ENCODE measurements around the gene TINCR. TPM values are rescaled to one million over a fixed set of nuclear protein-coding genes. Genes with fewer than 3 reads are reported as not detected.
A peak's percentile ranks its signal among the peaks of the same experiment; 100 is the strongest.

The TINCR gene
- total RNA-seq, 1 donor from 2014 or later, result 2.5 TPM

DNA sequence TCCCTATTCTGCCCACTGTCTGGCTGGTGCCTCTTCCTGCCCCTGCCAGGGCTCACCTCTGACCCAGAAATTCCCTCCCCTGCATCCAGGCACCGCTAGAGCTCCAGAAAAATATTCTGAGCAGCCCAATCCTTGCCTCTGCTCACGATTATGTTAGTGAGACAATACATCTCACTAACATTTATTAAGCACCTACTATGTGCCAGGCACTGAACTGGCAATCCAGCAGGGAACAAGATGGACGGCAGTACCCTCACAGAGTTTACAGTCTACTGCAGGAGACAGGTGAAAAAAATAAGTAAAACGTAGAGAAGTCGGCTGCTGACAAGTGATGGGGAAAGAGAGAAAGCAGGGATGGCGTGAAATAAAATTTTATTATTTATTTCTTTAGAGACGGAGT is 5.5 kb downstream of the TINCR start:
- H3K4me3 Mint-ChIP-seq, result no peak overlapping the region
- H3K4me1 Mint-ChIP-seq, result peaks cover 8% of the 10 kb centered on the region
- H3K9me3 Mint-ChIP-seq, result peaks cover 5% of the 10 kb centered on the region
- no peak overlapping the region for H3K27ac Mint-ChIP-seq
- peaks cover 13% of the 10 kb centered on the region for H3K27me3 Mint-ChIP-seq (ENCODE audit: low read depth)
- TF ChIP-seq, protein P1, sequence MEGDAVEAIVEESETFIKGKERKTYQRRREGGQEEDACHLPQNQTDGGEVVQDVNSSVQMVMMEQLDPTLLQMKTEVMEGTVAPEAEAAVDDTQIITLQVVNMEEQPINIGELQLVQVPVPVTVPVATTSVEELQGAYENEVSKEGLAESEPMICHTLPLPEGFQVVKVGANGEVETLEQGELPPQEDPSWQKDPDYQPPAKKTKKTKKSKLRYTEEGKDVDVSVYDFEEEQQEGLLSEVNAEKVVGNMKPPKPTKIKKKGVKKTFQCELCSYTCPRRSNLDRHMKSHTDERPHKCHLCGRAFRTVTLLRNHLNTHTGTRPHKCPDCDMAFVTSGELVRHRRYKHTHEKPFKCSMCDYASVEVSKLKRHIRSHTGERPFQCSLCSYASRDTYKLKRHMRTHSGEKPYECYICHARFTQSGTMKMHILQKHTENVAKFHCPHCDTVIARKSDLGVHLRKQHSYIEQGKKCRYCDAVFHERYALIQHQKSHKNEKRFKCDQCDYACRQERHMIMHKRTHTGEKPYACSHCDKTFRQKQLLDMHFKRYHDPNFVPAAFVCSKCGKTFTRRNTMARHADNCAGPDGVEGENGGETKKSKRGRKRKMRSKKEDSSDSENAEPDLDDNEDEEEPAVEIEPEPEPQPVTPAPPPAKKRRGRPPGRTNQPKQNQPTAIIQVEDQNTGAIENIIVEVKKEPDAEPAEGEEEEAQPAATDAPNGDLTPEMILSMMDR (IDR thresholded peaks at IDR 0.05; ENCODE audit: unreplicated experiment), result no peak
- H3K36me3 Mint-ChIP-seq, result no peaks in the 10 kb centered on the region
- no peak for DNase-seq (ENCODE audit: low spot score in 2 of 2, unreplicated experiment in 2 of 2)

DNA sequence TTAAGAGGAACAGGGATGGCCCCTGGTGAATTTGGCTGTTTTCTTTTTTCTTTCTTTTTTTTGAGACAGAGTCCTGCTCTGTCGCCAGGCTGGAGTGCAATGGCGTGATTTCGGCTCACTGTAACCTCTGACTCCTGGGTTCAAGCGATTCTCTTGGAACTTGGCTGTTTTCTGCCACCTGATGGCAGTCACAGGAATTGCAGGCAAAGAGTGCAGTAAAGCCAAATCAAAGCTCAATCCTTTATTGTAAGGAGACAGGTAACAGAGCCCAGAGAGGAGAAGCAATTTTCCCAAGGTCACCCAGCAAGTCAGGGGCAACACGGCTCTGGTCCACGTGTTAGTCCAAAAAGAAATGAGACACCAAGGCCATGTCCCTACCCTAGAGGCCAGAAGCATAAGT is 6.2 kb downstream of the TINCR start:
- Mint-ChIP-seq H3K27me3 (ENCODE audit: low read depth) (peaks cover 13% of the 10 kb centered on the region), H3K4me1 (peaks cover 8% of the 10 kb centered on the region), H3K9me3 (peaks cover 5% of the 10 kb centered on the region), H3K4me3 (no peak overlapping the region), H3K27ac (no peak overlapping the region), H3K36me3 (no peaks in the 10 kb centered on the region)
- no peak for DNase-seq (ENCODE audit: low spot score in 2 of 2, unreplicated experiment in 2 of 2)
- TF ChIP-seq, protein P1 (IDR thresholded peaks at IDR 0.05; ENCODE audit: unreplicated experiment), result peak; percentile 68

- peaks cover 5% of the 10 kb centered on the region for H3K9me3 Mint-ChIP-seq
- H3K27me3 Mint-ChIP-seq (ENCODE audit: low read depth), result peaks cover 13% of the 10 kb centered on the region
- no peak overlapping the region for H3K27ac Mint-ChIP-seq
- H3K4me3 Mint-ChIP-seq, result no peak overlapping the region
- TF ChIP-seq, protein P1 (IDR thresholded peaks at IDR 0.05; ENCODE audit: unreplicated experiment), result no peak
- H3K36me3 Mint-ChIP-seq, result no peaks in the 10 kb centered on the region
- peaks cover 8% of the 10 kb centered on the region for H3K4me1 Mint-ChIP-seq
- no peak for DNase-seq (ENCODE audit: low spot score in 2 of 2, unreplicated experiment in 2 of 2)
Observed at GRCh38 chr19:5560156-5560555, 7.6 kb downstream of the TINCR start.

GRCh38 chr19:5559804-5560133 is 8.0 kb downstream of the TINCR start:
- peaks cover 13% of the 10 kb centered on the region for H3K27me3 Mint-ChIP-seq (ENCODE audit: low read depth)
- TF ChIP-seq, protein P1 (IDR thresholded peaks at IDR 0.05; ENCODE audit: unreplicated experiment), result no peak

DNA sequence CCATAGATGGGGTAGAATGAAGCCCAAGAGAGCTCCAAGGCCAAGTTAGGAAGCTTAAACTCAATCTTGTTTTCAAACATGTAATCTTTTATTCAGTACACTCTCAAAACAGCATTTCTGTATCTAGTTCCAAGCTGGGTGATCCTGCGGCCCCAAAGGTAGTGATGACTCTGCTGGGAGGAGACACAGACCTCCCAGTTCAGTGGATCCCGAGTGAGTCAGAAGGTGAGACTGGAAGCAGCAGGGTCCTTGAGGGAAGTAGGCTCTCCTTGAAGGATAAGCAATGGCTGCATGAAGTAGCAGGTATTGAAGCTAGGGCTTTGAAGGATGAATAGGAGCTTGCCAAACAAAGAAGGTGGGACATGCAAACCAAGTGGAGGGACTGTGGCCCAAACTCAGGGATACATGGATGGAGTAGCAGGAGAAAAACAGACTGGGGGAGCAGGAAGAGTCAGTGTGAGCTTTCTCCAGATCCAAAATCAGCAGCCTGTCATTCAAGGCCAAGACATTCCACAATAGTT is 9.6 kb downstream of the TINCR start:
- TF ChIP-seq, protein P1 (IDR thresholded peaks at IDR 0.05; ENCODE audit: unreplicated experiment), result no peak
- peaks cover 5% of the 10 kb centered on the region for H3K9me3 Mint-ChIP-seq
- H3K4me1 Mint-ChIP-seq, result peaks cover 13% of the 10 kb centered on the region
- DNase-seq (ENCODE audit: low spot score in 2 of 2, unreplicated experiment in 2 of 2), result no peak
- H3K36me3 Mint-ChIP-seq, result no peaks in the 10 kb centered on the region
- H3K27ac Mint-ChIP-seq, result peak overlapping the region; percentile 88
- H3K27me3 Mint-ChIP-seq (ENCODE audit: low read depth), result peaks cover 6% of the 10 kb centered on the region
- H3K4me3 Mint-ChIP-seq, result no peak overlapping the region

More at GRCh38 chr19:5559804-5560133, 8.0 kb downstream of the TINCR start:
- DNase-seq (ENCODE audit: low spot score in 2 of 2, unreplicated experiment in 2 of 2), result no peak
- Mint-ChIP-seq H3K9me3 (peaks cover 5% of the 10 kb centered on the region), H3K27ac (no peak overlapping the region), H3K4me3 (no peak overlapping the region), H3K36me3 (no peaks in the 10 kb centered on the region), H3K4me1 (peaks cover 8% of the 10 kb centered on the region)

GRCh38 chr19:5557691-5558090 is 10.1 kb downstream of the TINCR start:
- Mint-ChIP-seq H3K27ac (peak overlapping the region; percentile 88), H3K4me1 (peaks cover 13% of the 10 kb centered on the region), H3K27me3 (ENCODE audit: low read depth) (peaks cover 2% of the 10 kb centered on the region), H3K36me3 (no peaks in the 10 kb centered on the region), H3K4me3 (no peak overlapping the region), H3K9me3 (peaks cover 5% of the 10 kb centered on the region)
- TF ChIP-seq, protein P1 (IDR thresholded peaks at IDR 0.05; ENCODE audit: unreplicated experiment), result no peak
- DNase-seq (ENCODE audit: low spot score in 2 of 2, unreplicated experiment in 2 of 2), result no peak

Measured in mesothelial cell of epicardium (in vitro differentiated cells).